ENCODE results near the gene FBN1.

The FBN1 gene

GRCh38 chr15:48630245-48630644 lies 15.3 kb downstream of the FBN1 start:
- DNase-seq (ENCODE audit: low read depth, low spot score) = no peak
- H3K4me3 ChIP-seq (ENCODE audit: low read length) = no peak overlapping the region

GRCh38 chr15:48628832-48629231 lies 16.7 kb downstream of the FBN1 start:
- H3K4me3 ChIP-seq (ENCODE audit: low read length) = no peak overlapping the region
- DNase-seq (ENCODE audit: low read depth, low spot score) = no peak

GRCh38 chr15:48627260-48627940 lies 18.1 kb downstream of the FBN1 start:
- no peak for DNase-seq (ENCODE audit: low read depth, low spot score)
- no peak overlapping the region for H3K4me3 ChIP-seq (ENCODE audit: low read length)

- no peak for DNase-seq (ENCODE audit: low read depth, low spot score)
- no peak overlapping the region for H3K4me3 ChIP-seq (ENCODE audit: low read length)
Observed at GRCh38 chr15:48625126-48625525, 20.4 kb downstream of the FBN1 start.

GRCh38 chr15:48624700-48625099 lies 20.8 kb downstream of the FBN1 start:
- no peak for DNase-seq (ENCODE audit: low read depth, low spot score)
- H3K4me3 ChIP-seq (ENCODE audit: low read length) = no peak overlapping the region

GRCh38 chr15:48623456-48623855 lies 22.1 kb downstream of the FBN1 start:
- DNase-seq (ENCODE audit: low read depth, low spot score) = no peak
- no peak overlapping the region for H3K4me3 ChIP-seq (ENCODE audit: low read length)

- no peak overlapping the region for H3K4me3 ChIP-seq (ENCODE audit: low read length)
- no peak for DNase-seq (ENCODE audit: low read depth, low spot score)
Observed at GRCh38 chr15:48622237-48622636, 23.3 kb downstream of the FBN1 start.

GRCh38 chr15:48619446-48619845 lies 26.1 kb downstream of the FBN1 start:
- H3K4me3 ChIP-seq (ENCODE audit: low read length) = no peak overlapping the region
- DNase-seq (ENCODE audit: low read depth, low spot score) = no peak

- H3K4me3 ChIP-seq (ENCODE audit: low read length) = no peak overlapping the region
- no peak for DNase-seq (ENCODE audit: low read depth, low spot score)
Observed at GRCh38 chr15:48617619-48618018, 27.9 kb downstream of the FBN1 start.

- no peak for DNase-seq (ENCODE audit: low read depth, low spot score)
- no peak overlapping the region for H3K4me3 ChIP-seq (ENCODE audit: low read length)
Observed at GRCh38 chr15:48616216-48616615, 29.3 kb downstream of the FBN1 start.

GRCh38 chr15:48614051-48614450 lies 31.5 kb downstream of the FBN1 start:
- DNase-seq (ENCODE audit: low read depth, low spot score) = no peak
- H3K4me3 ChIP-seq (ENCODE audit: low read length) = no peak overlapping the region

GRCh38 chr15:48609486-48609885 lies 36.0 kb downstream of the FBN1 start:
- DNase-seq (ENCODE audit: low read depth, low spot score) = no peak
- H3K4me3 ChIP-seq (ENCODE audit: low read length) = no peak overlapping the region

- DNase-seq (ENCODE audit: low read depth, low spot score) = no peak
- H3K4me3 ChIP-seq (ENCODE audit: low read length) = no peak overlapping the region
Observed at GRCh38 chr15:48607846-48608245, 37.7 kb downstream of the FBN1 start.

- H3K4me3 ChIP-seq (ENCODE audit: low read length) = no peak overlapping the region
- DNase-seq (ENCODE audit: low read depth, low spot score) = no peak
Observed at GRCh38 chr15:48604567-48604966, 40.9 kb downstream of the FBN1 start.

GRCh38 chr15:48603922-48604321 lies 41.6 kb downstream of the FBN1 start:
- no peak overlapping the region for H3K4me3 ChIP-seq (ENCODE audit: low read length)
- DNase-seq (ENCODE audit: low read depth, low spot score) = no peak

- DNase-seq (ENCODE audit: low read depth, low spot score) = no peak
- H3K4me3 ChIP-seq (ENCODE audit: low read length) = no peak overlapping the region
Observed at GRCh38 chr15:48603123-48603500, 42.4 kb downstream of the FBN1 start.

- no peak for DNase-seq (ENCODE audit: low read depth, low spot score)
Observed at GRCh38 chr15:48602358-48603122, 43.0 kb downstream of the FBN1 start.

GRCh38 chr15:48601095-48601494 lies 44.4 kb downstream of the FBN1 start:
- DNase-seq (ENCODE audit: low read depth, low spot score) = no peak

More at GRCh38 chr15:48602358-48603122, 43.0 kb downstream of the FBN1 start:
- no peak overlapping the region for H3K4me3 ChIP-seq (ENCODE audit: low read length)

GRCh38 chr15:48596841-48597240 lies 48.7 kb downstream of the FBN1 start:
- DNase-seq (ENCODE audit: low read depth, low spot score) = no peak
- no peak overlapping the region for H3K4me3 ChIP-seq (ENCODE audit: low read length)

More at GRCh38 chr15:48601095-48601494, 44.4 kb downstream of the FBN1 start:
- H3K4me3 ChIP-seq (ENCODE audit: low read length) = no peak overlapping the region

- no peak overlapping the region for H3K4me3 ChIP-seq (ENCODE audit: low read length)
- no peak for DNase-seq (ENCODE audit: low read depth, low spot score)
Observed at GRCh38 chr15:48596415-48596814, 49.1 kb downstream of the FBN1 start.

- DNase-seq (ENCODE audit: low read depth, low spot score) = no peak
- H3K4me3 ChIP-seq (ENCODE audit: low read length) = no peak overlapping the region
Observed at GRCh38 chr15:48595981-48596380, 49.5 kb downstream of the FBN1 start.
